Smooth muscle cell (in vitro differentiated cells): ENCODE data around the gene KLRK1. TPM values are rescaled to one million over a fixed set of nuclear protein-coding genes. Genes with fewer than 3 reads are reported as not detected.
"Not testable (repeated sequence)": the region's sequence is repeated elsewhere in the genome, so short reads cannot be mapped to it uniquely, and the experiment has no call there.

ENCODE experiments used
- DNase-seq: peaks from one replicate; lab custom pipeline; 2025; ENCODE audit not compliant: unreplicated experiment; lab: John Stamatoyannopoulos, UW
- H2AFZ ChIP-seq: fragments of 200-600 bp; sonication (generic); 2 replicates; pipeline ENCODE4 v1.6.0; 2016; ENCODE audit warnings: antibody characterized with exemption, low read depth, mild to moderate bottlenecking
- H3F3A ChIP-seq: fragments of 200-600 bp; sonication (generic); 2 replicates; pipeline ENCODE4 v1.6.0; 2017; ENCODE audit warnings: antibody characterized with exemption, low read depth
- H3K27ac ChIP-seq: fragments of 200-600 bp; sonication (generic); 2 replicates; pipeline ENCODE4 v1.5.1; 2016; ENCODE audit warnings: low read depth, mild to moderate bottlenecking
- H3K27me3 ChIP-seq: fragments of 200-600 bp; sonication (generic); 2 replicates; pipeline ENCODE4 v1.6.1; 2016; ENCODE audit warnings: low read depth, mild to moderate bottlenecking
- H3K36me3 ChIP-seq: fragments of 200-600 bp; sonication (generic); 2 replicates; pipeline ENCODE4 v1.5.1; 2016; ENCODE audit warnings: low read depth
- H3K4me1 ChIP-seq: fragments of 200-600 bp; sonication (generic); 2 replicates; pipeline ENCODE4 v1.5.1; 2016; ENCODE audit warnings: low read depth
- H3K4me2 ChIP-seq: fragments of 200-600 bp; sonication (generic); 2 replicates; pipeline ENCODE4 v1.6.0; 2016; ENCODE audit warnings: mild to moderate bottlenecking
- H3K4me3 ChIP-seq: fragments of 200-600 bp; sonication (generic); 2 replicates; pipeline ENCODE4 v1.5.1; 2016; ENCODE audit warnings: mild to moderate bottlenecking
- H3K79me2 ChIP-seq: fragments of 200-600 bp; sonication (generic); 2 replicates; pipeline ENCODE4 v1.6.0; 2016; ENCODE audit warnings: low read depth, mild to moderate bottlenecking
- H3K9ac ChIP-seq: fragments of 200-600 bp; sonication (generic); 2 replicates; pipeline ENCODE4 v1.6.0; 2016; ENCODE audit warnings: low read depth
- H3K9me3 ChIP-seq: fragments of 200-600 bp; sonication (generic); replicated peaks from 2 replicates; pipeline ENCODE4 v1.5.1; 2016; ENCODE audit warnings: low read depth
- H4K20me1 ChIP-seq: fragments of 200-600 bp; sonication (generic); 2 replicates; pipeline ENCODE4 v1.6.0; 2016; ENCODE audit warnings: low read depth
- WGBS: methylation state at CpG from one replicate; pipeline ENCODE4 v1.1.7; 2016; ENCODE audit warnings: low lambda C conversion rate; 5-methylcytosine and 5-hydroxymethylcytosine counted together
- polyA plus RNA-seq: library from polyadenylated mRNA; unstranded; fragments of >200 nt; fragmentation: Nextera tagmentation; extraction: Ambion mirVana; gene quantifications from 2 replicates; pipeline ENCODE4 v1.2.1, GENCODE V29; 2016
- total RNA-seq: library from RNA; depleted of rRNA; stranded (reverse); fragments of >200 nt; gene quantifications from 2 replicates; pipeline ENCODE4 v1.2.3, GENCODE V29; 2014
- TF ChIP-seq, protein P1 (sequence below): fragments of 200-600 bp; sonication (generic); IDR thresholded peaks from 2 replicates; pipeline ENCODE4 v1.5.1; 2017; ENCODE audit warnings: borderline replicate concordance, mild to moderate bottlenecking, antibody characterized with exemption; ENCODE audit not compliant: insufficient read depth, poor library complexity, severe bottlenecking

The KLRK1 gene
- total and polyA plus RNA-seq, 2 experiments from 2014 or later: not detected

DNA sequence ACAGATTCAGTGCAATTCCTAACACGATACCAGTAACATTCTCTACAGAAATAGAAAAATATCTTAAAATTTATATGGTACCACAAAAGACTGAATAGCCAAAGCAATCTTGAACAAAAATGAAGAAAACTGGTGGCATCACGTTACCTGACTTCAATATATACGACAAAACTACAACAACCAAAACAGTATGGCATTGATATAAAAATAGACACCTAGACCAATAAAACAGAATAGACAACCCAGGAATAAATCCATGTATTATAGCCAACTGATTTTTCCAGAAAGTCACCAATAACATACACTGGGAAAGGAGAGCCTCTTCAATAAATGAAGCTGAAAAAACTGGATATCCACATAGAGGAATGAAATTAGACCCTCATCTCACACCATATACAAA is 5.7 kb downstream of the KLRK1 start:
- H3K9me3 ChIP-seq: no peaks in the 10 kb centered on the region
- H3K27ac ChIP-seq: no peak overlapping the region
- no peaks in the 10 kb centered on the region for H3K4me1 ChIP-seq
- no peak overlapping the region for H3K4me2 ChIP-seq
- H3K27me3 ChIP-seq: no peaks in the 10 kb centered on the region
- no peaks in the 10 kb centered on the region for H4K20me1 ChIP-seq
- H3K9ac ChIP-seq: no peak overlapping the region
- WGBS: 94% methylated on average over 3 of the region's 3 CpGs
- H3F3A ChIP-seq: no peaks in the 10 kb centered on the region
- H3K79me2 ChIP-seq: no peaks in the 10 kb centered on the region
- H3K4me3 ChIP-seq: no peak overlapping the region
- no peak overlapping the region for H2AFZ ChIP-seq
- DNase-seq: no peak
- TF ChIP-seq, protein P1, sequence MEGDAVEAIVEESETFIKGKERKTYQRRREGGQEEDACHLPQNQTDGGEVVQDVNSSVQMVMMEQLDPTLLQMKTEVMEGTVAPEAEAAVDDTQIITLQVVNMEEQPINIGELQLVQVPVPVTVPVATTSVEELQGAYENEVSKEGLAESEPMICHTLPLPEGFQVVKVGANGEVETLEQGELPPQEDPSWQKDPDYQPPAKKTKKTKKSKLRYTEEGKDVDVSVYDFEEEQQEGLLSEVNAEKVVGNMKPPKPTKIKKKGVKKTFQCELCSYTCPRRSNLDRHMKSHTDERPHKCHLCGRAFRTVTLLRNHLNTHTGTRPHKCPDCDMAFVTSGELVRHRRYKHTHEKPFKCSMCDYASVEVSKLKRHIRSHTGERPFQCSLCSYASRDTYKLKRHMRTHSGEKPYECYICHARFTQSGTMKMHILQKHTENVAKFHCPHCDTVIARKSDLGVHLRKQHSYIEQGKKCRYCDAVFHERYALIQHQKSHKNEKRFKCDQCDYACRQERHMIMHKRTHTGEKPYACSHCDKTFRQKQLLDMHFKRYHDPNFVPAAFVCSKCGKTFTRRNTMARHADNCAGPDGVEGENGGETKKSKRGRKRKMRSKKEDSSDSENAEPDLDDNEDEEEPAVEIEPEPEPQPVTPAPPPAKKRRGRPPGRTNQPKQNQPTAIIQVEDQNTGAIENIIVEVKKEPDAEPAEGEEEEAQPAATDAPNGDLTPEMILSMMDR: no peak
- H3K36me3 ChIP-seq: no peaks in the 10 kb centered on the region

DNA sequence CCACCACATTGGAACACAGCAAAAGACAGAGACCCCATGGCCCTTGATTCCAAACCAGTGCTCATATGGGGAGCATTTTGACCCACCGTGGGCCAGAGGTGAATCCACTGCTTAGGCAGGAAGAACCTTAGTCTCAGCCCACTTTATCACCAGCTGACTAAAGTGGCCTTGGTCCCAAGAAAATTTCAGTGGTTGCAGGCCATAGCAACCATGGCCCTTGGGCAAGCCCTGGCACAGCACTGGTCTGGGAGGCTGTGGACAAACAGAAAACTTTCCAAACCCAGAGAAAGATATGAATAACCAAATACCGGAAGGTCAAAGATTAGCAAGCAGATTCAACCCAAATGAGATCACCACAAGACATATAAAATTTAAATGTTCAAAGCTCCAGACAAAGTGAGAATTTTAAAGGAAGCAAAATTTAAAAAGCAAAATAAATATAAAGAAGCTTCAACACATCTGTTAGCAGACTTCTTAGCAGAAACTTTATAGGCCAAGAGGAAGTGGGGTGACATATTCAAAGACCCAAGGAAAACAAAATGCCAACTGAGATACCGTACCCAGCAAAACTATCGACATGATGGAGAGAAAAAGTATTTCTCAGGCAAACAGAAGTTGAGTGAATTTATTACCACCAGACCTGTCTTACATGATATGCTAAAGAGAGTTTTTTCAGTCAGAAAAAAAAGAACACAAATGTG is 7.8 kb downstream of the KLRK1 start:
- H3F3A ChIP-seq: no peaks in the 10 kb centered on the region
- no peaks in the 10 kb centered on the region for H3K79me2 ChIP-seq
- H3K27me3 ChIP-seq: no peaks in the 10 kb centered on the region
- no peak overlapping the region for H3K27ac ChIP-seq
- WGBS: 88% methylated on average over 4 of the region's 4 CpGs
- H4K20me1 ChIP-seq: no peaks in the 10 kb centered on the region
- no peaks in the 10 kb centered on the region for H3K9me3 ChIP-seq
- H2AFZ ChIP-seq: no peak overlapping the region
- TF ChIP-seq, protein P1: no peak
- no peaks in the 10 kb centered on the region for H3K36me3 ChIP-seq
- H3K9ac ChIP-seq: no peak overlapping the region
- H3K4me1 ChIP-seq: no peaks in the 10 kb centered on the region
- no peak for DNase-seq
- H3K4me3 ChIP-seq: no peak overlapping the region
- no peak overlapping the region for H3K4me2 ChIP-seq

DNA sequence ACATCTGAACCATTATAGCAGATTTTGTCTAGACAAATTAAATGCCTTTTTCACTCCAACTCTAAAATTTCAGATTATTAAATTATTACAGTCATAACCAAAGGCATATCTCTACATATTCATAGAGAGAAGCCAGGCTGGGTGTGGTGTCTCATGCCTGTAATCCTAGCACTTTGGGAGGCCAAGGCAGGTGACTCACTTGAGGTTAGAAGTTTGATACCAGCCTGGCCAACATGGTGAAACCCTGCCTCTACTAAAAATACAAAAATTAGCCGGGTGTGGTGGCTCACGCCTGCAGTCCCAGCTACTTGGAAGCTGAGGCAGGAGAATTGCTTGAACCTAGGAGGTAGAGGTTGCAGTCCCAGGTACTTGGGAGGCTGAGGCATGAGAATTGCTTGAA is 11.1 kb downstream of the KLRK1 start:
- H3K27ac ChIP-seq, H4K20me1 ChIP-seq, H3K36me3 ChIP-seq, H3K4me1 ChIP-seq, H3K9ac ChIP-seq, H3K9me3 ChIP-seq, H2AFZ ChIP-seq, H3F3A ChIP-seq, DNase-seq, H3K79me2 ChIP-seq, H3K4me2 ChIP-seq, H3K4me3 ChIP-seq, H3K27me3 ChIP-seq: not testable (repeated sequence)
- 93% methylated on average over 2 of the region's 2 CpGs for WGBS

DNA sequence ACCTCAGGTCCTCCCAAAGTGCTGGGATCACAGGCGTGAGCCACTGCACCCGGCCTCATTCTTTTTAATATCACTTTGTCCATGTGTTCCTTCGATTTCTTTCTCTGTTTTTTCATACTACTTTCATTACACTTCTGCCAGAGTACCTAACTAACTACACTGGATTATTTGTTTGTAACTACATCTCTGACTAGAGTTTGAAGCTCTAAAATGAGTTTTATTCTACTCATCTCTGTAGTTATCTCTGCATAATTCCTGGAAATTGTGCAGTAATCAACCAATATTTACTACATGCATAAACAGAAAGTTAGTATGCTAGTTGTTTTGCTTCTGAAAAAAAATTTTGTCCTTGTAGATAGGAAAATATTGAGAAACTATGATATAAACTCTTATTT is 15.2 kb downstream of the KLRK1 start:
- no peaks in the 10 kb centered on the region for H3K79me2 ChIP-seq
- no peaks in the 10 kb centered on the region for H3K9me3 ChIP-seq
- TF ChIP-seq, protein P1: no peak
- H3K36me3 ChIP-seq: no peaks in the 10 kb centered on the region
- no peaks in the 10 kb centered on the region for H4K20me1 ChIP-seq
- H3K27ac ChIP-seq: no peak overlapping the region
- no peak overlapping the region for H3K4me2 ChIP-seq
- no peak overlapping the region for H2AFZ ChIP-seq
- no peaks in the 10 kb centered on the region for H3F3A ChIP-seq
- 93% methylated on average over 3 of the region's 3 CpGs for WGBS
- no peaks in the 10 kb centered on the region for H3K27me3 ChIP-seq
- H3K4me3 ChIP-seq: no peak overlapping the region
- H3K9ac ChIP-seq: no peak overlapping the region
- DNase-seq: no peak
- no peaks in the 10 kb centered on the region for H3K4me1 ChIP-seq
